Inferior parietal cortex (tissue), 1 donor: ENCODE measurements around the gene IL19.
"Not testable (repeated sequence)": the region's sequence is repeated elsewhere in the genome, so short reads cannot be mapped to it uniquely, and the experiment has no call there.

ENCODE experiments used
- DNase-seq: peaks from one replicate; pipeline ENCODE4 v3.0.0-alpha.2; 2016; ENCODE audit errors: extremely low spot score

IL19 gene

DNA sequence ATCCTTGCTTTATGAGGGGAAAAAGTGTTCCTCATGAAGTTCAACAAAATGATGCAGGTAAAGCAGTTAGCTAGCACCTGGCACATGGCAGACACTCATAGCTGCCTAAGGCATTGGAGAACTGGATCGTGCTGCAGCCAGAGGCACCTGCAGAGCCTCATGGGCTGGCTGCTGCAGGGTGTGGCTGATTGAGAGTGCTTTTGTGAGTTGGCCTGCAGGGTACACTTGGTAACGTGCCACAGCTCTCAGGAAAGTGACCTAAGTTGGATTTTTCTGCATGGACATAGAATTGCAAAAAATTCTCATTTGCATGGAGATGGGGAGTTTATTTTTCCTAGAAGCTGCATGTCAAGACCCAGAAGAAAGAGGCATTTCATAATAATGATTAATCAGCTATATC is 63.2 kb downstream of the IL19 start:
- DNase-seq = no peak

DNA sequence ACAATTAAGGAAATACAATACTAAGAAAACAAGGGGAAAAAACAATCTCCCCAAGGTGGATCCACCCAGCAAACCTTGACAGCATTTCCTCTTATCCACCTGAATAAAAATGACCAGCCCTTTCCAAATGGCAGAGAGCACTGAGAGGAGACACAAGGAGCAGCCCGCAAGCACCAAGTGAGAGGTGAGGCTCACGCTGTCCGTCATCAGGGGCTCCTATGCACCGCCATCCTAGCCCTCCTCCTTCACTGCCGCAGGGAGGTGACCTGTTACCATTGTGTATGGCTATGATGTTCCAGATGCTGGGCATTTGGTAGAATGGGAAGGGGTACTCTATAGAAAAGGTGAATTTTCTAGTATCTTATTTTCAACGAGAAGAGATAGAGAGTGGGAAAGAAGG is 63.6 kb downstream of the IL19 start:
- DNase-seq = no peak

GRCh38 chr1:206834711-206835110 is 64.1 kb downstream of the IL19 start:
- DNase-seq = no peak

- DNase-seq = no peak
These were observed 64.6 kb downstream of the IL19 start for GRCh38 chr1:206835186-206835585.

DNA sequence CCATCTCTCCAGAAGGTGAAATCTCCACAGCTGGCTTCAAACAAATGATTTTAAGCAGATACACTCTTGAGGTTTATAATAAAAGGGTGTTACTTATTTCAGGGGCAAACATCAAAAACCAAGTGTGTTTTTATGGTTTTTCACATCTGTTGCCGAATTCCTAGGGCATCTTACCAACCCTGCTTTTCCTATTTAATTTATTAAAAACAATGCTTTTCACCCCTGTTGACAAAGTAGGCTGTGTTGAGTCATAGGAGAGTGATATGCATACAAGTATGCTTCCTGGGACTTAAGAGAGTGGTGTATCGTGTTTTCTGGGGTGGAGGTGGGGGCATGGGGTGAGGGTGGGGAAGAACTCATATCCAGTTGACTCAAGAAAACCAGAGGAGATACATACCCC is 65.5 kb downstream of the IL19 start:
- DNase-seq = no peak

DNA sequence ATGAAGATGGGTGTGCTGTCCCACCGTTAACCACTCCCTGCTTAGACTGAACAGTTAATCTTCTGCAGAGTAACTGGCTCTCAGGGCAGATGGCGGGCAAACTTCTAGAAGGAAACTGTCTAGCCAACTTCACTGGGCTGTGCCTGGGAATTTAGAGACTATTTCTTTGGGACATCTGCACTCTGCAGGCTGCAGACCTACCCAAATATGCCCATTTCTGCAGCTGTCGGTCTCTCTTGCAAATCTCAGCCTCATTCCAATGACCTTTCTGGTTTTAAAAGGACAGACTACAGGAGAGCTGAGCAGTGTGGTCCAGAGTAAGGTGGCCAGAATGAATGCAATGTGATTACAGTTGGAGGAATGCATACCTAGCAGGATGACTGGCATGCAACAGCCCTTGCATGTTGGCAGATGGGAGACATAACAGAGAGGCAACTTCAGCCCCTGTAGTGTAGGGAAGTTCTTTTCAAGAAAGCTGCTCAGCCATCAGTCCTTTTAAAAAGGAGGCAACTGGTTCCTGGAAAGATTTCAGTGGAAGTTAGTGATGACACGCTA is 68.5 kb downstream of the IL19 start:
- DNase-seq = no peak

DNA sequence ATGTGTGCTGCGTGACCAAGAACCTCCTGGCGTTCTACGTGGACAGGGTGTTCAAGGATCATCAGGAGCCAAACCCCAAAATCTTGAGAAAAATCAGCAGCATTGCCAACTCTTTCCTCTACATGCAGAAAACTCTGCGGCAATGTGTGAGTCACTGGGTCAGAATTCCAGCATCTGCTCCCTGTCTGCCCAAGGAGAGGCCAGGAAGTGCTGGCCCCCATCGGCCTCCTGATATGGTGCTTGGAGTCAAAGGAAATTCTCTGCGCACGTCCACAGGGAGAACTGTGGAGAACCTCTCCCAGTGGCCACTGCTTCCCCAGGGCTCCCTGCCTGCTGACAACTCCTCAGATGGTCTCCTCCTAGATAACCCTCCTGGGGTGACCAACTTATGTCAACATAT is 69.3 kb downstream of the IL19 start:
- DNase-seq = no peak

DNA sequence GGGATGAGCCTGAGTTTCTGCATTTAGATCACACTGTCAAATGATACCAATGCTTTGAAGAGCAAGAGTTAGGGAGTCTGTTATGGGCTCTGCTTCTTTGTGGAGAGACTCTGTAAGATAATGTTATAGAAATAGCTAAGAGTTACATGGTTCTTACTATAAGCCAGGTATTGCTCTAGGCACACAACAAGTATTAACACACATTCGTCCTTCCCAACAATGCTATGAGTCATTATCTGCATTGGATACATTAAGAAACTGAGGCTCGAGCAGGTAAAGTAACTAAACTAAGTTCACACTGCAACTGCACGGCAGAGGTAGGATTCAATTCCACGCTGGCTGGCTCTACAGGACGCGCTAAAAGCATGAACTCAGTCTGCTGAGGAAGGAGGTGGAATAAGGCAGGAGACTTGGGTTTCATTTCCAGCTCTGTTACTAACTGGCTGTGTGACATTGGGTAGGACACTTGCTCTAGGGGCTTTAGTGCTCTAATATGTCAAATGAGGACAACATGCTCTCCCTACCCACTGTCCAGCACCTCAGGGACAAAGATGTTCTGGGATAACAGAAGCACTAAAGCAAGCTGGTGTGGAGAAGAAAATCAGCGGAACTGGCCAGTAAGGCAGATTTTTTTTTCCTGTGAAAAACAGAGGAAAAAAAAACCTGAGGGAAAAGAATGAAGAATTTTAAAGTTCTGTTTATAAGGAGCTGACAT is 71.2 kb downstream of the IL19 start:
- DNase-seq = no peak

GRCh38 chr1:206842854-206843253 is 72.3 kb downstream of the IL19 start:
- DNase-seq = no peak

GRCh38 chr1:206843626-206844025 is 73.1 kb downstream of the IL19 start:
- DNase-seq = no peak

GRCh38 chr1:206846487-206846886 is 75.9 kb downstream of the IL19 start:
- DNase-seq = no peak

DNA sequence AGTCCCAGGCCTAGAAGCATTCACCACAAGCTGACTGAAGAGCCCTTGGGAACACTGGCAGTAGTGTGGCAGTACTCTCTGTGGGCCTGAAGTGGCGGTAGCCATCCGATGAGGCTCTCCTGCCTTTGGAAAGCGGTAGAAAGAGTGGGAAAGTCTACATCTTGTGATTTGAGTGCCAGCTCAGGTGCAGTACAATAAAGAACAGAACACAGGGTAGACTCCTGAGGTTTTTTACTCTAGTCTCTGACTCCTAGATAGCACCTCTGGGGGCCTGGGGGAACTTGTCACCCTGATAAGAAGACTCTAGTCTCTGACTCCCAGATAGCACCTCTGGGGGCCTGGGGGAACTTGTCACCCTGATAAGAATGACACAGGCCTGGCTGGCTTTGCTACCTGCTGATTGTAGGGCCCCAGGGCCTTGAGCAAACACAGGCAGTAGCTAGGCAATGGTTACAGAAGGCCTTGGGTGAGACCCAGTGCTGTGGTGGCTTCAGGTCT is 76.8 kb downstream of the IL19 start:
- DNase-seq = peak; percentile 42

GRCh38 chr1:206847946-206848345 is 77.4 kb downstream of the IL19 start:
- DNase-seq = no peak

DNA sequence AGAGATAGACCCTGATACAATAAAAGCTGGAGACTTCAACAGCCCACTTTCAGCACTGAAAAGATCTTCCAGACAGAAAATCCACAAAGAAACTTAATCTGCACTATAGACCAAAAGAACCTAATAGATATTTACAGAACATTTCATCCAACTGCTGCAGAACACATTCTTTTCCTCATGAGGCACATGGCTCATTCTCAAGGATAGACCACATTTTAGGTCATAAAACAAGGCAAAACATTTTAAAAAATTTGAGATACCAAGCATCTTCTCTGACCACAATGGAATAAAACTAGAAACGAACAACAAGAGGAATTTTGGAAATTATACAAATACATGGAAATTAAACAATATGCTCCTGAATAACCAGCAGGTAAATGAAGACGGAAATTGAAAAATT is 79.8 kb downstream of the IL19 start:
- no peak for DNase-seq

DNA sequence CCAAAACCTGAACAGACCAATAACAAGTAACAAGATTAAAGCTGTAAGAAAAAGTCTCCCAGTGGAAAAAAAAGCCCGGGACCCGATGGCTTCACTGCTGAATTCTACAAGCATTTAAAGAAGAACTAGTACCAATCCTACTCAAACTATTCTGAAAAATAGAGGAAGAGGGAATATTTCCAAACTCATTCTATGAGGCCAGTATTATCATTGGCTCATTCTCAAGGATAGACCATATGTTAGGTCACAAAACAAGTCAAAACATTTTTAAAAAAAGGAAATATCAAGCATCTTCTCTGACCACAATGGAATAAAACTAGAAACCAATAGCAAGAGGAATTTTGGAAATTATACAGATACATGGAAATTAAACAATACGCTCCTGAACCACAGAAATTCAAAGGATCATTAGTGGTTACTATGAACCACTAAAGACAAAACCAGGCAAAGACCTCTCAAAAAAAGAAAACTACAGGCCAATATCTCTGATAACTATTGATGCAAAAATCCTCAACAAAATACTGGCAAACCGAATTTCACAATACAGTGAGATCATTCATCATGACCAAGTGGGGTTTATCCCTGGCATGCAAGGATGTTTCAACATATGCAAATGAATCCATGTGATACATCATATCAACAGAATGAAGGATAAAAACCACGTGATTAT is 80.9 kb downstream of the IL19 start:
- no peak for DNase-seq

DNA sequence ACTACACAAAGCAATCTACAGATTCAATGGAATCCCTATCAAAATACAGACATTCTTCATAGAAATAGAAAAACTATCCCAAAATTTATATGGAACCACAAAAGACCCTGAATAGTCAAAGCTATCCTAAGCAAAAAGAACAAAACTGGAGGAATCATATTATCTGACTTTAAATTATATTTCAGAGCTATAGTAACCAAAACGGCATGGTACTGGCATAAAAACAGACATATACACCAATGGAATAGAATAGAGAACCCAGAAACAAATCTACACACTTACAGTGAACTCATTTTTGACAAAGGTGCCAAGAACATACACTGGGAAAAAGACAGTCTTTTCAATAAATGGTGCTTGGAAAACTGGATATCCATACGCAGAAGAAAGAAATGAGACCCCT is 82.1 kb downstream of the IL19 start:
- DNase-seq = not testable (repeated sequence)

DNA sequence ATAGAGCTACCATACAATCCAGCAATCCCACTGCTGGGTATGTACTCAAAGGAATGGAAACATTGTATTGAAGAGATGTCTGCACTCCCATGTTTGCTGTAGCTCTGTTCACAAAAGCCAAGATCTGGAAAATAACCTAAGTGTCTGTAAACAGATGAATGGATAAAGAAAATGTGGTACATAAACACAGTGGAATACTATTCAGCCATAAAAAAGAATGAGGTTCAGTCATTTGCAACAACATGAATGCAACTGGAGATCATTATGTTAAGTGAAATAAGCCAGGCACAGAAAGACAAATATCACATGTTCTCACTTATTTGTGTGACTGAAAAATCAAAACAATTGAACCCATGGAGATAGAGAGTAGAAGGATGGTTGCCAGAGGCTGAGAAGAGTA is 83.1 kb downstream of the IL19 start:
- DNase-seq = not testable (repeated sequence)

GRCh38 chr1:206854401-206855129 is 84.0 kb downstream of the IL19 start:
- no peak for DNase-seq

- DNase-seq = no peak
These were observed 85.3 kb downstream of the IL19 start for GRCh38 chr1:206855859-206856258.

GRCh38 chr1:206856674-206857464 is 86.3 kb downstream of the IL19 start:
- no peak for DNase-seq

DNA sequence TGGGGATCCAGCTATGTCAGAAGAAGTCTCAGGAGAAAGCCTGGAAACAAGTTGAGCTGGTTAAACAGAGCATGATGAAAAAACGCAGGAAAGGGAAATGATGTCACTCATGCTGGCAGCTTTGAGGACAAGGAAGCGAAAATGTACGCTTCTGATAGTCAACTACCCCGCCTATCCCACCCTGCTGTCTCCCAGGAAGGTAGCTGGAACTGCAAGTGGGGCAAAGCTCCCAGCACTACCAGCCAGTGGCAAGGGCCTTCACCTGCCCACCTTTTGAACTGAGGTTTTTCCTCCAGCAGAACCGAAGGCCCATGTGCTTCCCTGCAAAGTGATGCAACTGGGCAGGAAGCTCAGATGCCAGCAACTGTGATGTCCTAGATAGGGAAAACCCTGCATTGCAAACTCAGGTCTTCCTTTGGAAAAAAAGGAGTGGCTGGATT is 88.5 kb downstream of the IL19 start:
- DNase-seq = no peak

DNA sequence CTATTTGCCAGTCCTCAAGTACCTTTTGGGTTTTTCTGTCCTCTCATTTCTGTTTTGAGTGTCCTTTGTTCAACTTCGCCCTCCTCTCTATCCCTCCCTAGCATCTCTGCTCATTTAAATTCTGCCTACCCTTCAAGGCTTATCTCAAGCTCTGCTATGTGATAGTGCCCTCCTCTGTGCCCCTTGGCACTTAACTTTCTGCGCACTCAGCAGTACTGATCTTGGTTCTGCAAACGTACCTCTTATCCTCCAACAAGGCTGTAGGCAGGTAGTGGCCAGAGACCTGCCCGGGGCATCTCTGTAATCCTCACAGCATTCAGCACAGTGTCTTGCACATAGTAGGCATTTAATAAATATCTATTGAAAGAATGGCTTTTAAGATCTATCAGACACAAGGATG is 89.6 kb downstream of the IL19 start:
- DNase-seq = no peak
